NCI-H2029 treated with DMSO at 0.1 percent for 48 hours (cell line): ENCODE data around the gene PCK2.
A peak's percentile ranks its signal among the peaks of the same experiment; 100 is the strongest.

Experiments used
- DNase-seq: peaks from one replicate; lab custom pipeline; 2025; lab: John Stamatoyannopoulos, UW

PCK2 gene

DNA sequence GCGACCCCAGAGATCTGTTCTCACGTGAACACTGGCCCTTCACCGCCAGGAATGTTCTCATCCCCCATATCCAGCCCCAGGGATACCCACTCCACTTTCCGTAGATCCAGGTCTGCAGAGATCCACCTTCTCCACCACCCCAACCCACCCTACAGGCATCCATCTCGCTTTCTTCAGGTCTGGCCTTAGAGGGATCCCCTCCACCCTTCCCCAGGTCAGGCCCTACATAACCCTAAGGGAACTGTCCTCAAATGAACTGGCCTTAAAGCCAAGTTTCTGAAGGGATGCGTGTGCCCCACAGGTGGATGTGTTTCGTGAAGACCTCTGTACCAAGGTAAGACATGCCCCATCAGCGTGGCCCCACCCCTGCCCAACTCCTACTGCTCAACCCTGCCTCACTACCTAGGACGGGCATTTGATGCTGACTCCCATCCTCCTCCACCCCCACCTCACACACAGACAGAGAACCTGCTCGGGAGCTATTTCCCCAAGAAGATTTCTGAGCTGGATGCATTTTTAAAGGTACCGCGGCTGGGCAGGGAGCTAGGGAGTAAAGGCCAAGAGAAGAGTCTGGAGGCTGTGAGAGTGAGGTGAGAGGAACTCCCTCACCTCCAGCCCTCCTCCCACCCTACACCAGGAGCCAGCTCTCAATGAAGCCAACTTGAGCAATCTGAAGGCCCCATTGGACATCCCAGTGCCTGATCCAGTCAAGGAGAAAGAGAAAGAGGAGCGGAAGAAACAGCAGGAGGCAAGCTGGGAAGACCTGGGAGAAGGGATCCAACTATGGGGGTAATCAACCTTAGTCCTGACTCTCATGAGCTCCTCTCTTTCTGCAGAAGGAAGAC is 42.8 kb downstream of the PCK2 start:
- DNase-seq: no peak

DNA sequence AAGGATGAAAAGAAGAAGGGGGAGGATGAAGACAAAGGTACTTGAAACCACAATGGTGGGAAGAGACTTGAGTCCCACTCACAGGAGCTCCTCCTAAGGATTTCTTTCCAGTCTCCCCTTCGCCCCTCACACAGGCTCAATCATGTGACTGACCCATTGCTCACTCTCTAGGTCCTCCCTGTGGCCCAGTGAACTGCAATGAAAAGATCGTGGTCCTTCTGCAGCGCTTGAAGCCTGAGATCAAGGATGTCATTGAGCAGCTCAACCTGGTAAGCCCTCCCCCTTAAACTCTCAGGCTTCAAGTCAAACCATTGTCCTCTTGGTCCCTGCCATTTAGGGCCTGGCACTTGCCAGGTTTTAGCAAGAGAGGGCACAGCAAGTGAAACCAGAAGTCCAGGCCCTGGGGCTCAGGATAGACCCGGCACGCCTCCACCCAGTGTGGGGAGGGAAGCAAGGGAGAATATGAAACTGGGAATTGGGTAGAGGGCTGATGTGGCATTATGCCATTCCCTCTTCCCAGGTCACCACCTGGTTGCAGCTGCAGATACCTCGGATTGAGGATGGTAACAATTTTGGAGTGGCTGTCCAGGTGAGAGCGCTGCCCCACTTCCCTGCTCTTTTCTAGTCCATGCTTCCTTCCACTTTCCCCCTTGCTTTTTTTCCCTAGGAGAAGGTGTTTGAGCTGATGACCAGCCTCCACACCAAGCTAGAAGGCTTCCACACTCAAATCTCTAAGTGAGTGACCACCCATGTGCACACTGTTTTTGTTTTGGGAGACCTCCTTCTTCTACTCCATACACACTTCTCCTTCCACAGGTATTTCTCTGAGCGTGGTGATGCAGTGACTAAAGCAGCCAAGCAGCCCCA is 43.7 kb downstream of the PCK2 start:
- DNase-seq: no peak

DNA sequence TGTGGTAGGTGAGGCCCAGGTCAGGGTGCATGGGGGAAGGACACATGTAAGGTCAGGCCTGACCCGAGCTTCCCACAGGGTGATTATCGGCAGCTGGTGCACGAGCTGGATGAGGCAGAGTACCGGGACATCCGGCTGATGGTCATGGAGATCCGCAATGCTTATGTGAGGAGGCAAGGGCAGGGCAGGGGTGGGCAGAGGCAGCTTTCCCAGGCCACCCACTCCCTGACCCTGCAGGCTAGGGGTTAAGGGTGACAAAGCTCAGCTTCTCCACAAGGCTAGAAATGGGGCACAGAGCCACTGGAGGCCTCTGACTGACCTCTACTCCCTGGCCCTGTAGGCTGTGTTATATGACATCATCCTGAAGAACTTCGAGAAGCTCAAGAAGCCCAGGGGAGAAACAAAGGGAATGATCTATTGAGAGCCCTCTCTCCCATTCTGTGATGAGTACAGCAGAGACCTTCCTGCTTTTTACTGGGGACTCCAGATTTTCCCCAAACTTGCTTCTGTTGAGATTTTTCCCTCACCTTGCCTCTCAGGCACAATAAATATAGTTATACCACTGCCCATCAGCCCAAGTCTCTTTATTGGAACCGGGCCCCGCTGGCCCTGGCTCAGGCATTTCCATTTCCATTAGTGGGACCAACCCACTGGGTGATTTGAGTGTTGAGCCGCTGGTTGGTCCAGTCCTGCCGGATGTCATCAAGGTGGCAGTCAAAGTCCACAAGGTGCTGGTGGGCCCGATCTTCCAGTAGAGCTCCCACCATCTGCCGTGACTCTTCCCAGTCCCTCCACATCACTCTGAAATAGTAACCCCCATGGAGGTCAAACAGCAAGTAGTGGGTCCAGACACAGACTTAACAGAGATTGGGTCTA is 44.5 kb downstream of the PCK2 start:
- no peak for DNase-seq

DNA sequence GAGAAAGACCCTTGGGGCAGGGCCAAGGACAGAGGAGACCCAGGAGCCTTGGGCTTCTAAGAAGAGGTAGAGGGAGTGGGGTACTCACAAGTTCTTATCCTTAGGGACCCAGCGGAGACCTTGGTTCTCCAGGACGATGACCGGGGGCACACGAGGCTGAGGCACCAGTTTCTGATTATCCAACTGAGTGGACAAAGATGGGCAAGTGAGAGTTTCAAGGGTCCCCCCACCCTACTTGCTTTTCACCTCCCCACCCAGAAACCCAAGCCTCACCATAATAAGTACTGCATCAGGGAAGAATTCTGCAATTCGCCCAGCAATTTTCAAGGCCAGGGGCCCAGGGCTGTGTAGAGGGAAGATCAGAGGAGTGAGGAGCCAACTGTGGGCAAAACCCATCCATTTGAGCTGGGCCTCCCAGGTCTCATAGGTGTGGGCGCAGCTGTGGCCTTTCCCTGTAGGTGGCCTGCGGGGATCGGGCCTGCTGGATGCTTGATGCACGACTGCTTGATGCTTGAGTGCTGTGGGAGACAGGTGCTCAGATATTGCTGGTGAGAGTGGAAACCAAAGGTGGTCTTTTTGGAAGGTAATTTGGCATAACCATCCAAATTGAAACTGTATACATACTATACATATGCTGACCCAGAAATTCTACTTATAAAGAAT is 45.3 kb downstream of the PCK2 start:
- DNase-seq: no peak

DNA sequence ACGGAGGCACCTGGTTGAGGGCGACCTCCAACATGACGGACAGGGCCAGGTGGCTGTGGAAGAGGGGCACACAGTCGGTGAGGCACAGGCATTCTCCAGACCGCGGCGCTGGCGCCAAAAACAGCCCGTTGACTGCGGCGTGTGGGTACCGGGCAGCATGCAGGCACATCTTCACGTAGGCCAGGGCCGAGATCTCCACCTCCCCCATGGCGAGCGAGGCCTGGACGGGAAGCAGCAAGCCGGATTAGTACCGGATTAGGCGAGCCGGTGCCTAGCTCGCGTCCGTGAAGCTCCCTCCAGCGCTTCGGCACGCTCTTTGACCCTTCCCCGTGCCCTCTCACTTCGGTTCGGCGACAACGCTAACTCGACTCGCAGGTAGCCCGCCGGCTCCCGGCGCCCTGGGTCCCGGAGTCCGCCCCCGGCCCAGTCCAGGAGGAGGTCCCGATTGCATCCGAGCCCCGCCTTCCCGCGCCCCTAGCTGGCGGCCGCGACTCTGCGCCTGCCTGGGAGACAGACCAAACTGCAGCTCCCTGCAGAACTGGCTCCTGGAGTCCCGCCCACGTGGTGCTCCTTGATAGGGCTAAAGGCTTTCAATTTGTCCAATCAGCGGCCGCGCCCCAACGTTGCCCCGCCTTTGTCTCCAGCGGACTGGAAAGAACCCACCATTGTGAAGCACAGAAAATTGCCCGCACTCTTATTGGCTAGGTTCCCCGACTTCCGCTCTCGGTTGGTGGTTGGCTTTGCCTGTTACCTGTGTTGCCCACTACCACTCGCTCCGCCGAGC is 47.2 kb downstream of the PCK2 start, which contains the start of gene EMC9:
Gene EMC9, minus strand, starts transcription at position 495 of the 784 bp plus-strand sequence. Its CDS starts 287 bp downstream, at position 208.
- peak; percentile 98 for DNase-seq

DNA sequence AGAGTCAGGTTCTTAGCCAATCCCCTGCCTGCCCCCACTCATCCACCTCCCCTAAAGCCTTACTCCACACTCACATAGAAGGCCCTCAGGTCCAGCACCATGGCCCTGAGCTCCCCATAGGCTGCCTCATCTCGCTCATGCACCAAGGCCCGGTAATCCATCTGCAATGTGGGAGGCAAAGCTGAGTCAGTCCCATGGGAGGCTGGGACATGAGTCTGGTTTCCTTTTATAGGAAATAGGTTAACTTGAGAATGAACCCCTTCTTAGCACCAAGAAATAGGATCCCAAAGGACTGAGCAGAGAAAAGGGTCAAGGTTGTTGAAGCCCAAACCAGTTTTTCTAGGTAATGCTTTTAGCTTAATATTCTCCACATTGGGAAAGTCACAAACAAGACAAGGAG is 49.4 kb downstream of the PCK2 start:
- no peak for DNase-seq

DNA sequence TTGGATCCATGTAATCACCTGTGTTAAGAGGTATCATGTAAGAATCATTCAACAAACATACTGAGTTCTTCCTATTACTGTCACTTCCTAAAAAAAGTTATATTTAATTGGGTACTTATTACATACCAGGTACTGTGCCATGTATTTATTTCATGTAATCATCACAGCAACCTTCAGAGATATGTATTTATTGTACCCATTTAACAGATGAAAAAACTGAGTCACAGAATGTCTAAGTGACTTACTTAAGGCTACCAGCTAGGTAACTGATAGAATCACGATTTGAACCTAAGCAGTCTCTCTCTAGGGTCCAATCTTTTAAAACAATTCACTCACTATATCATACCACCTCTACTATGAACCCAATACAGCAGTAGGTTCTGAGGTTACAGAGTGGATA is 50.3 kb downstream of the PCK2 start:
- DNase-seq: no peak

DNA sequence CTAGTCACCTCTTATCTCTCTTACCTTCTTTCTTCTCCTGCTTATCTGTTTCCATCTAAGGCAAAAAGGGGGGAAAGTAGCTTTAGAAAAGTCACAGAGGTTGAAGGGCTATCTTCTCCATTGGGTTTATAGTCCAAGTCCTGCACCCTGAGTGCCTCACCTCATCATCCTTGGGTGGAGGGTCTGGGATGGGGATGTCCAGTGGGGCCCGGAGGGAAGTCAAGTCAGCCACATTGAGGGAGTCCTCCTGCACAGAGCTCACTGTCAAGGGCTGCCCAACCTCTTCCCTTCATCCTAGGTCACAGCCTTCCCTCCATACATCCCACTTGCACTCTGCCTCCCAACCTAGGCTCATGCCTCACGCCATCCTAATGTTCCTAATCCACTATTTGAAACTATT is 51.1 kb downstream of the PCK2 start:
- no peak for DNase-seq

DNA sequence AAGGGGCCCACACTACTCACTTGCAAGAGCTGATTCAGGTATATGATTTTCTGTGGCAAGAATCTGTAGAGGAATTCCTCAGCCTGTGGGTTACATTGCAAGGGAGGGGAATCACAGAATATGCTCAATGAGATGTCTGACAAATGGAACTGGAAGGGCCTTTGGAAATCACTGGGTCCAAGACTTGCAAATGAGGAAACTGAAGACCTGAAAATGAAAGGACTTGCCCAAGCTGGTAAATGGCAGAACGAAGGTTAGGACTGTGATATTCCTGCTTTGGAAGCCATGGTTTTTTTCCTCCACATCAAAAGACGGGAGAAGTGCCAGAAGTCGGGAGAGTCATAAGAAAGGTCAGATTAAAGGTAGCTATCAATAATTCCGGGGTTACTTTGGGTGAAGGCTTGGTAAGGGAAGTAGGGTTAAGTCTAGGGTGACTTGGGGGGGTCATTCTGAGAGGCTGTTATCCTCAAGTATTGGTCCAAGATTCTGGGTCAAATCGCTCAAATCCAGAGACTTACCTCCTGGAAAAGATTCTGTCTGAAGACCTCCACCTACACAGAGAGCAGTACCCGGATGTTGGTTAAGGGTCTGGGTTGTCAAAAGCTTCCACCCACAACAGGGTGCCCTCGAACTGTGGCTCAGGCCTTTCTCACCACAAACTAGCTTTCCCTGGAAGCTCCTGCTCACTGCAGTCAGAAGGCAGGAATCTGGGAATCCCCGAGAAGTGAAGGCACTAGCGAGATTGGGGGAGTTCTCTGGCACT is 51.8 kb downstream of the PCK2 start:
- DNase-seq: no peak

DNA sequence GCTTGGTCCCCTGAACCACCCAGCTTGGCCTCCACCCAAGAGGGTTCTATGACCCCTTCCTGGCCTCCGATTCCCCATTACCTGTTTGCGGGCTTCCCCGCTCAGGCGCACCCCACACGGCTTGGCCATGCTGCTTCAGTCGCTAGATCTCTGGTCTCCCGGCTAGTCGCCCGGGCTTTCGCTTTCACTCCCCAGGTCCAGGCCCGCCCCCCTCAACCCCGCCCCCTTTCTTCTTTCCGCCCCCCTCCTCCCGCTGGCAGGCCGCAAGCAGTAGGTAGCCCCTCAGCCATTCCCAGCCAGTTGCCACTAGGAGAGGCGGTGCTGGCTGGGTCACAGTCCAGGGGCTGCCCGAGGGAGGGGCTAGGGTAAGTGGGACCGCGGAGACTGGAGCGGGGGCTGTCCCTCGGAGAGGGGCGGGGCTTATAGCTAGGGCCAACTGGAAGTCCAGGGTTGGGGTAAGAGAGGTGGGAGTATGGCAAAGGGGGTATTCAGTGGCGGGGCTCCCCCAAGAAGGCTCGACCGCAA is 52.4 kb downstream of the PCK2 start, which contains the start of gene PSME2:
Gene PSME2, minus strand, starts transcription at position 158 of the 525 bp plus-strand sequence. Its CDS starts 29 bp downstream, at position 129.
- DNase-seq: peak; percentile 95

DNA sequence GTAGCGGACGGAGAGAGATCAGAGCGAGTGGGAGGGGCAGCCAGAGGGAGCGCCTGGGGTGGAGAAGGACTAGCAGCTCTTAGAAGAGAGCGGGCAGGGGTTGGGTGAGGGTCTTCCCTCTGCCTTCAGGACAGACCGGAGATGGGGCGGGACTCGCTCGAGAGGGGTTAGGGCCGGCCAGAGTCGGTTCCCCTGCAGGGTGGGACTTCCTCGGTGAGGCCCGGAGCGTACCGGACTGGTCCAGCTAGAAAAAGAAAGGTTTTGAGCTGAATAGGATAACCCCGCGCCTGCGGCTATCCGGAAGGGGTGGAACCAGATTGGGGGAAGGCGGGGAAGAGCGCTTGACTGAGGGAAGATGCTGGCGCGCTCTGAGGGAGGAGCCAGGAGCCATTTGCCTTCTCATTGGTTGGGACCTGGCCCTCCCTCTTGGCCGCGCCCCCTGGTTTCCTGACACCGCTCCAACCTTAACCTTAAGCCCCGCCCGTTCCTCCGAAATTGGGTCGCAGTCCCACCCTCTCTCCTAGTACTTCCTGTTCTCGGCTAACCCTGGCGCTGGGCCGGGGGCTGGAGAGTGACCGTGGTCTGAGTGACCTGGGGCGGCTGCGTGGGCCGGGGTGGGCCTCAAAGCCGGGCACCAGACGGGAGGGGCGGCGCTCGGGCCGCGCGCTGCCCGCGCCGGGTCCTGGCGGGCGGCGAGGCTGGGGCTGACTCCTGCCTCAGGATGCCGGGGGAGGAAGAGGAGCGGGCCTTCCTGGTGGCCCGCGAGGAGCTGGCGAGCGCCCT is 53.1 kb downstream of the PCK2 start, which contains the start of gene RNF31:
Gene RNF31, plus strand, starts transcription at position 521 of the 783 bp plus-strand sequence. Its CDS starts 201 bp downstream, at position 722.
- peak; percentile 97 for DNase-seq

DNA sequence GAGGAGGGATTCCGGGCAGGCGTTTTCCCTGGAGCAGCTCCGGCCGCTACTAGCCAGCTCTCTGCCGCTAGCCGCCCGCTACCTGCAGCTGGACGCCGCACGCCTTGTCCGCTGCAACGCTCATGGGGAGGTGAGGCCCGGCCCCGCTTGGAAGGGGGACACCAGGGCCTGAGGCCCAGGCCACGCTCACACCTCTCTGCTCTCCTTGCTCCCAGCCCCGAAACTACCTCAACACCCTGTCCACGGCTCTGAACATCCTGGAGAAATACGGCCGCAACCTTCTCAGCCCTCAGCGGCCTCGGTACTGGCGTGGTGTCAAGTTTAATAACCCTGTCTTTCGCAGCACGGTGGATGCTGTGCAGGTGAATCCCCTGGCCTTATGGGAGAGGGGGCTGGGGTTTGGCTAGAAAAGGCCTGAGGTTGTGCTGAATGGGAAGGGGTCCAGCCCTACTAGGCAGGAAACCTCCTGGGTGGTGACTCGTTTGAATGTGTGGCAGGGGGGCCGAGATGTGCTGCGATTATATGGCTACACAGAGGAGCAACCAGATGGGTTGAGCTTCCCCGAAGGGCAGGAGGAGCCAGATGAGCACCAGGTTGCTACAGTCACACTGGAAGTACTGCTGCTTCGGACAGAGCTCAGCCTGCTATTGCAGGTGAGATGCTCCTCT is 53.8 kb downstream of the PCK2 start:
- DNase-seq: no peak

DNA sequence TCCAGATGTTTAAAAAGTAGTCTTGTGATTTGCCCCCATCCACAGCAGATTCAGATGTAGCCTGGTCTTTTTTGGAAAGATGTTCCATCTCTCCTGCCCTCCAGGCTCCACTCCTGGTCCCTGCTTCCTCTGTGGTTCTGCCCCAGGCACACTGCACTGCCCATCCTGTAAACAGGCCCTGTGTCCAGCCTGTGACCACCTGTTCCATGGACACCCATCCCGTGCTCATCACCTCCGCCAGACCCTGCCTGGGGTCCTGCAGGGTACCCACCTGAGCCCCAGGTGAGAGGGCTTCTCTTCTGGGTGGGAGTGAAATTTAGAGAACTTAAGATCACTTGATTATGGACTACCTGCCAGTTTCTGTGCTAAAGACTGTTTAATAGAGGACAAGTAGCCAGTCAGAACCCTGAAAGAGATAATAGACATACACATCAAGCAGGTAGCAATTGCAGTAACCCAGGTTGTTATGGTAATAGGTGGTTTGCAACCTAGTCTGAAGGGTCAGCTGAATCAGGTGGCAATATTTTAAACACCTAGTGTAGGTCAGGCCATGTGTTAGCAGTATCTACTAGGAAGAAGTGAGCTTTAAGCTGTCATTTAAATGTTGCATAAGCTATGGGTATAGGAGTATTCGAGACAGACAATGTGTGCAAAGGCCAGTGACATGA is 55.3 kb downstream of the PCK2 start:
- no peak for DNase-seq

DNA sequence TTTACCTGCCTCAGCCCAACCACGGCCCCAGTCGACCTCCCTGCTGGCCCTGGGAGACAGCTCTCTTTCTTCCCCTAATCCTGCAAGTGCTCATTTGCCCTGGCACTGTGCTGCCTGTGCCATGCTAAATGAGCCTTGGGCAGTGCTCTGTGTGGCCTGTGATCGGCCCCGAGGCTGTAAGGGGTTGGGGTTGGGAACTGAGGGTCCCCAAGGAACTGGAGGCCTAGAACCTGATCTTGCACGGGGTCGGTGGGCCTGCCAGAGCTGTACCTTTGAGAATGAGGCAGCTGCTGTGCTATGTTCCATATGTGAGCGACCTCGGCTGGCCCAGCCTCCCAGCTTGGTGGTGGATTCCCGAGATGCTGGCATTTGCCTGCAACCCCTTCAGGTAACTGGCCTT is 56.0 kb downstream of the PCK2 start:
- DNase-seq: no peak

DNA sequence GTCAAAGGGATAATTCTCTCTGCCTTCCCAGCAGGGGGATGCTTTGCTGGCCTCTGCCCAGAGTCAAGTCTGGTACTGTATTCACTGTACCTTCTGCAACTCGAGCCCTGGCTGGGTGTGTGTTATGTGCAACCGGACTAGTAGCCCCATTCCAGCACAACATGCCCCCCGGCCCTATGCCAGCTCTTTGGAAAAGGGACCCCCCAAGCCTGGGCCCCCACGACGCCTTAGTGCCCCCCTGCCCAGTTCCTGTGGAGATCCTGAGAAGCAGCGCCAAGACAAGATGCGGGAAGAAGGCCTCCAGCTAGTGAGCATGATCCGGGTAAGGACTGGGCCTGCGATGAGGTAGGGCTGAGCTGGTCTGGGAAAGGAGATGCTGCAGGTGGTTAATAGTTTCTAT is 56.5 kb downstream of the PCK2 start:
- no peak for DNase-seq

DNA sequence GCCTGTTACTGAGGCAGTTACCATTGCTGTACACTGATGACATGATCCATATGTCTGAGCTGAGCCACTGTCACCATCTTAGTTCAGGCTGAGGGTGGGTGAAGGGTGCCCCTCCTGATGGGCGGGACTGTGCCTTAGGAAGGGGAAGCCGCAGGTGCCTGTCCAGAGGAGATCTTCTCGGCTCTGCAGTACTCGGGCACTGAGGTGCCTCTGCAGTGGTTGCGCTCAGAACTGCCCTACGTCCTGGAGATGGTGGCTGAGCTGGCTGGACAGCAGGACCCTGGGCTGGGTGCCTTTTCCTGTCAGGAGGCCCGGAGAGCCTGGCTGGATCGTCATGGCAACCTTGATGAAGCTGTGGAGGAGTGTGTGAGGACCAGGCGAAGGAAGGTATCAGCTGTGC is 56.9 kb downstream of the PCK2 start:
- no peak for DNase-seq

DNA sequence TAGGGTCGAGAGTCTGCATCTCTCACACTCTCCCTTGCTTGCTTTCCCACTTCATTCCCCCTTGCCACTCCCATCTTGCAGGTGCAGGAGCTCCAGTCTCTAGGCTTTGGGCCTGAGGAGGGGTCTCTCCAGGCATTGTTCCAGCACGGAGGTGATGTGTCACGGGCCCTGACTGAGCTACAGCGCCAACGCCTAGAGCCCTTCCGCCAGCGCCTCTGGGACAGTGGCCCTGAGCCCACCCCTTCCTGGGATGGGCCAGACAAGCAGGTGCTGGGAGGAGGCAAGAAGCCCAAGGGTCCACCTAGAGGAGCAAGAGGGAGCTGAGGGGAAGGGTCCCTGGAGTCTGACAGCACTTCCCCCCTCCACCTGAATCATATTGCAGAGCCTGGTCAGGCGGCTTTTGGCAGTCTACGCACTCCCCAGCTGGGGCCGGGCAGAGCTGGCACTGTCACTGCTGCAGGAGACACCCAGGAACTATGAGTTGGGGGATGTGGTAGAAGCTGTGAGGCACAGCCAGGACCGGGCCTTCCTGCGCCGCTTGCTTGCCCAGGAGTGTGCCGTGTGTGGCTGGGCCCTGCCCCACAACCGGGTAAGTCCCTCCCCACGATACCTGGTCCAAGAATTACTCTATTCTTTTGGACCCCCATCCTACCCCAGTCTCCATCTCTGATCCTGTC is 57.4 kb downstream of the PCK2 start:
- DNase-seq: no peak
